B cell (primary cell): ENCODE measurements around the gene KCNC1. TPM values are rescaled to one million over a fixed set of nuclear protein-coding genes. Genes with fewer than 3 reads are reported as not detected.

ENCODE experiments used
- ATAC-seq: fragments of 200-7000 bp; cut with Tn5 transposase; one replicate; pipeline ENCODE4 v1.10.0; 2021; ENCODE audit warnings: low read depth, mild to moderate bottlenecking, moderate number of reproducible peaks, moderate library complexity
- CTCF ChIA-PET: fragments of 350-600 bp; sonication (Branson Sonifier 250); formaldehyde crosslinking; loops from one replicate; lab custom pipeline; 2021; ENCODE audit warnings: antibody characterized with exemption, inconsistent platforms; lab: Charles Lee
- POLR2A ChIA-PET: fragments of 350-600 bp; sonication (Branson Sonifier 250); formaldehyde crosslinking; loops from one replicate; lab custom pipeline; 2021; ENCODE audit warnings: antibody characterized with exemption; lab: Charles Lee
- DNase-seq: peaks from one replicate; pipeline ENCODE4 v3.0.0; 2013
- H2AFZ ChIP-seq: 2 replicates; pipeline ENCODE4 v1.6.1; 2012; ENCODE audit warnings: mild to moderate bottlenecking, low read depth, low read length; ENCODE audit not compliant: insufficient read depth, poor library complexity, severe bottlenecking
- H3K27ac ChIP-seq, 2 donors: 1 replicate in 1 of 2; 2 replicates in 1 of 2; pipeline ENCODE4 v1.5.1; 2012 to 2013; ENCODE audit warnings: low read length in 2 of 2, mild to moderate bottlenecking in 2 of 2, moderate library complexity in 1 of 2
- H3K27me3 ChIP-seq, 4 experiments: fragments of 200-600 bp in 1 of 4; sonication (generic) in 1 of 4; replicated peaks in 1 of 4; 1 replicate in 2 of 4; 2 replicates in 2 of 4; pipeline versions ENCODE4 v1.6.1 to v1.7.0; 2013 to 2016; ENCODE audit warnings: low read length in 3 of 4, mild to moderate bottlenecking in 2 of 4, mixed read lengths in 1 of 4, moderate library complexity in 1 of 4; ENCODE audit not compliant: insufficient read depth in 4 of 4, control insufficient read depth in 3 of 4; ENCODE audit errors: control extremely low read depth in 1 of 4
- H3K36me3 ChIP-seq, 2 experiments: replicated peaks in 1 of 2; 1 replicate in 1 of 2; 2 replicates in 1 of 2; pipeline versions ENCODE4 v1.6.1 to v1.7.1; 2013; ENCODE audit warnings: low read length in 1 of 2; ENCODE audit not compliant: insufficient read depth in 2 of 2, control insufficient read depth in 1 of 2; ENCODE audit errors: control extremely low read depth in 1 of 2, extremely low read depth in 1 of 2
- H3K4me1 ChIP-seq, 2 donors: fragments of 200-600 bp in 1 of 2; sonication (generic) in 1 of 2; 1 replicate in 1 of 2; 2 replicates in 1 of 2; pipeline versions ENCODE4 v1.5.1 to v1.6.1; 2013 to 2017; ENCODE audit warnings: low read length in 2 of 2; ENCODE audit not compliant: control insufficient read depth in 2 of 2, insufficient read depth in 2 of 2
- H3K4me2 ChIP-seq: replicated peaks from 2 replicates; pipeline ENCODE3; 2012; ENCODE audit warnings: mild to moderate bottlenecking, low read depth, low read length; ENCODE audit not compliant: poor library complexity, severe bottlenecking
- H3K4me3 ChIP-seq, 5 experiments: fragments of 200-600 bp in 1 of 5; sonication (generic) in 1 of 5; 1 replicate in 3 of 5; 2 replicates in 2 of 5; pipeline versions ENCODE4 v1.5.1 to v1.7.0; 2011 to 2016; ENCODE audit warnings: low read length in 4 of 5, mild to moderate bottlenecking in 4 of 5, low read depth in 2 of 5, control low read depth in 1 of 5, moderate library complexity in 1 of 5; ENCODE audit not compliant: insufficient read depth in 1 of 5; ENCODE audit errors: control extremely low read depth in 1 of 5, extremely low read depth in 1 of 5
- H3K79me2 ChIP-seq: fragments of 200-600 bp; sonication (generic); one replicate; pipeline ENCODE4 v1.6.0; 2016; ENCODE audit warnings: low read length; ENCODE audit not compliant: control insufficient read depth, insufficient read depth
- H3K9ac ChIP-seq: fragments of 200-600 bp; sonication (generic); 2 replicates; pipeline ENCODE4 v1.6.1; 2017; ENCODE audit warnings: mild to moderate bottlenecking, low read length, moderate library complexity
- H3K9me3 ChIP-seq, 3 donors: one replicate each; pipeline versions ENCODE4 v1.6.1 to v1.7.1; 2013; ENCODE audit warnings: low read length in 2 of 3; ENCODE audit not compliant: control insufficient read depth in 2 of 3, insufficient read depth in 1 of 3; ENCODE audit errors: control extremely low read depth in 1 of 3
- H4K20me1 ChIP-seq: 2 replicates; pipeline ENCODE4 v1.6.0; 2012; ENCODE audit warnings: mild to moderate bottlenecking, low read length; ENCODE audit not compliant: insufficient read depth, control insufficient read depth, poor library complexity, severe bottlenecking
- H3K27ac Mint-ChIP-seq: one replicate; pipeline ENCODE4 v1.8.0; 2021; ENCODE audit warnings: mixed read lengths
- H3K27me3 Mint-ChIP-seq: one replicate; pipeline ENCODE4 v1.8.0; 2021; ENCODE audit warnings: mixed read lengths
- H3K4me1 Mint-ChIP-seq: one replicate; pipeline ENCODE4 v1.8.0; 2021; ENCODE audit warnings: mixed read lengths
- H3K4me3 Mint-ChIP-seq: one replicate; pipeline ENCODE4 v1.8.0; 2021; ENCODE audit warnings: mixed read lengths
- H3K9me3 Mint-ChIP-seq: one replicate; pipeline ENCODE4 v1.8.0; 2022; ENCODE audit warnings: mixed read lengths; ENCODE audit not compliant: insufficient read depth
- EZH2 ChIP-seq: IDR thresholded peaks from 2 replicates; pipeline ENCODE4 v1.6.1; 2012; ENCODE audit warnings: borderline replicate concordance, low read depth, mild to moderate bottlenecking, moderate library complexity, low read length; ENCODE audit not compliant: insufficient read depth, poor library complexity, severe bottlenecking
- WGBS: methylation state at CpG from one replicate; pipeline ENCODE4 v1.1.5; 2013; ENCODE audit warnings: missing lambda C conversion rate; ENCODE audit not compliant: insufficient coverage; 5-methylcytosine and 5-hydroxymethylcytosine counted together
- intact Hi-C: fragments of 100-400 bp; cut with micrococcal nuclease; formaldehyde crosslinking; loops from one replicate; pipeline ENCODE4 v1.10.0; 2022
- polyA plus RNA-seq: library from polyadenylated mRNA; depleted of rRNA; stranded (reverse); fragments of >200 nt; gene quantifications from 2 replicates; pipeline ENCODE4 v1.2.3, GENCODE V29; 2012
- total RNA-seq, 2 donors: library from RNA; stranded (reverse); fragments of 120-200 nt in 1 of 2; gene quantifications; 1 replicate in 1 of 2; 2 replicates in 1 of 2; pipeline versions ENCODE4 v1.2.3 to v1.2.4, GENCODE V29; 2013 to 2022
- TF ChIP-seq, protein P1 (sequence below): fragments of 200-600 bp; IDR thresholded peaks from one replicate; pipeline ENCODE4 v1.8.0; 2022; ENCODE audit warnings: antibody characterized with exemption, mild to moderate bottlenecking

KCNC1 gene
- total and polyA plus RNA-seq, 2 donors (not counting 1 experiment from before 2014, with no cell fraction given), result not detected

DNA sequence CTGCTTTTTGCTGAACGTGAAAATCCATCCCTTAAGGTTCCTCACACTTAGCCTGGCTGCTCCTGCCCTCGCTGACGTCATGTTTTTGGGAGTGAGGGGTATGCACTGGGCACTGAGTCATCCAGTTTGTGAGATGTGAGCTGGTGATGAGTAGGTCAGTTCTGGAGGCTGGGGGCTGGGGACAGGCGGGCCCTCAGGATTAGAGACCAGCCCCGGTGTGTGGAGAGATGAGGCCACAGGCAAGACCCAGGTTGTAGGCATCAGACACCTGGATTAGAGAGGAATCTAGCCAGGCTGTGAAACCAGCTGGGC is 9.2 kb downstream of the KCNC1 start:
- DNase-seq, result no peak
- TF ChIP-seq, protein P1, sequence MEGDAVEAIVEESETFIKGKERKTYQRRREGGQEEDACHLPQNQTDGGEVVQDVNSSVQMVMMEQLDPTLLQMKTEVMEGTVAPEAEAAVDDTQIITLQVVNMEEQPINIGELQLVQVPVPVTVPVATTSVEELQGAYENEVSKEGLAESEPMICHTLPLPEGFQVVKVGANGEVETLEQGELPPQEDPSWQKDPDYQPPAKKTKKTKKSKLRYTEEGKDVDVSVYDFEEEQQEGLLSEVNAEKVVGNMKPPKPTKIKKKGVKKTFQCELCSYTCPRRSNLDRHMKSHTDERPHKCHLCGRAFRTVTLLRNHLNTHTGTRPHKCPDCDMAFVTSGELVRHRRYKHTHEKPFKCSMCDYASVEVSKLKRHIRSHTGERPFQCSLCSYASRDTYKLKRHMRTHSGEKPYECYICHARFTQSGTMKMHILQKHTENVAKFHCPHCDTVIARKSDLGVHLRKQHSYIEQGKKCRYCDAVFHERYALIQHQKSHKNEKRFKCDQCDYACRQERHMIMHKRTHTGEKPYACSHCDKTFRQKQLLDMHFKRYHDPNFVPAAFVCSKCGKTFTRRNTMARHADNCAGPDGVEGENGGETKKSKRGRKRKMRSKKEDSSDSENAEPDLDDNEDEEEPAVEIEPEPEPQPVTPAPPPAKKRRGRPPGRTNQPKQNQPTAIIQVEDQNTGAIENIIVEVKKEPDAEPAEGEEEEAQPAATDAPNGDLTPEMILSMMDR, result no peak
- no peak for TF ChIP-seq EZH2
- no peak overlapping the region for H3K4me3 Mint-ChIP-seq
- Histone ChIP-seq H2AFZ (no peak overlapping the region), H3K4me3 (no peak overlapping the region), H3K9me3 (peaks cover 0 to 6% (median 0%) of the 10 kb centered on the region in 3 donors), H4K20me1 (no peaks in the 10 kb centered on the region), H3K4me2 (no peak overlapping the region), H3K27me3 (peaks cover 0 to 10% (median 2%) of the 10 kb centered on the region in 4 experiments), H3K4me1 (no peaks in the 10 kb centered on the region), H3K9ac (no peak overlapping the region), H3K36me3 (no peaks in the 10 kb centered on the region), H3K79me2 (no peaks in the 10 kb centered on the region), H3K27ac (no peak overlapping the region)
- no peak for ATAC-seq
- no peak overlapping the region for H3K27ac Mint-ChIP-seq
- ChIA-PET POLR2A (no interaction called here), CTCF (interaction anchor here (2.0 kb wide), 1 partner anchor 13 kb away, joined by 9 read pairs; no protein-coding TSS in a partner anchor)
- peaks cover 34% of the 10 kb centered on the region for H3K27me3 Mint-ChIP-seq
- H3K4me1 Mint-ChIP-seq, result no peaks in the 10 kb centered on the region
- no peaks in the 10 kb centered on the region for H3K9me3 Mint-ChIP-seq
- intact Hi-C loops, result no loop called here
- WGBS, result 85% methylated on average over 4 of the region's 5 CpGs

DNA sequence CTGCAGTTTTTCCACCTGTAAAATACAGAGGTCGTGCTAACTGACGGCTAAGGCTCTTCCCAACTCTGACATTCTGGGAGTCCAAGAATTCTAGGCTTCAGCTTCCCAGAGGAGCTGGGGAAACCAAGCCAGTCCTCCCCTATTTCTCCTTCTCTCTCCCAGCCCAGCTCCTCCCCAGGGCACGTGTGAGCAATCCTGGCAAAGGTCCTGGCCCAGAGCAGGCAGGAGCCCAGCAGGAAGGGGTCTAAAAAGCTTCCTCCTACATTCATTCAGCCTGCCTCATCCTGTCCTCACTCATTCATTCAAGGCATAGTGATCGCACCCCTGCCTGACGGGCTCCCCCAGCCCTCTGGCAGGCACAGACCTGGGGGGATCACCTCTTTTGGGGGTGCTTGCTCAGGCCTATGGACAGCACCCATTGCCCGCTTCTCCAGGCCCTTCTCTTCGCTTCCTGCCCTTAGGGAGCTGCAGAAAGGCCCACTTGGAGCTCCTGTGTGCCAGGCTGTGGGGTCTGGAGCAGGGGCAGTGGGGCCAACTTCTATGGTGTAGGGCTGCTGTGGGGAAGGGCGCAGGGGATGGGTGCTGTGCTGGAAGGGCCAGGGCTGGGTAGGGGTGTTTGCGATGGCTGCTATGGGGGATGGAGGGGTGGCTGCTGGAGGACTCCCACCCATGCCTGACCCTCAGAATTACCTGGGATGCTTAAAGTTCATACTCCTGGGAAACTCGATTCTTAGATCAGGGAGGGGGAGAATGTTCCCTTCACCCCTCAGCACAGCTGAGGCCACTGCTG is 9.8 kb downstream of the KCNC1 start:
- no peak overlapping the region for H3K4me2 ChIP-seq
- no peak overlapping the region for H2AFZ ChIP-seq
- no peaks in the 10 kb centered on the region for H3K79me2 ChIP-seq
- peaks cover 0 to 10% (median 2%) of the 10 kb centered on the region in 4 experiments for H3K27me3 ChIP-seq
- no peaks in the 10 kb centered on the region for H4K20me1 ChIP-seq
- no peak overlapping the region for H3K4me3 ChIP-seq
- no peak overlapping the region for H3K4me3 Mint-ChIP-seq
- no peaks in the 10 kb centered on the region for H3K4me1 ChIP-seq
- H3K36me3 ChIP-seq, result no peaks in the 10 kb centered on the region
- no peak overlapping the region for H3K27ac Mint-ChIP-seq
- no peak overlapping the region for H3K9ac ChIP-seq
- no peaks in the 10 kb centered on the region for H3K9me3 Mint-ChIP-seq
- DNase-seq (no peak), ATAC-seq (no peak)
- H3K27ac ChIP-seq, result no peak overlapping the region
- H3K9me3 ChIP-seq, result peaks cover 0 to 6% (median 0%) of the 10 kb centered on the region in 3 donors
- no peaks in the 10 kb centered on the region for H3K4me1 Mint-ChIP-seq
- CTCF ChIA-PET, result interaction anchor here (2.0 kb wide), 1 partner anchor 14 kb away, joined by 9 read pairs; no protein-coding TSS in a partner anchor
- 68% methylated on average over 8 of the region's 10 CpGs for WGBS
- peaks cover 34% of the 10 kb centered on the region for H3K27me3 Mint-ChIP-seq
- intact Hi-C loops, result no loop called here
- POLR2A ChIA-PET, result no interaction called here
- TF ChIP-seq EZH2, result no peak
- TF ChIP-seq, protein P1, result no peak
